ENCODE measurements around the gene MEGF11. TPM values are rescaled to one million over a fixed set of nuclear protein-coding genes. Genes with fewer than 3 reads are reported as not detected.

Gene MEGF11
- total RNA-seq, 2 experiments from 2014 or later = 0.05 TPM; not detected in 1

DNA sequence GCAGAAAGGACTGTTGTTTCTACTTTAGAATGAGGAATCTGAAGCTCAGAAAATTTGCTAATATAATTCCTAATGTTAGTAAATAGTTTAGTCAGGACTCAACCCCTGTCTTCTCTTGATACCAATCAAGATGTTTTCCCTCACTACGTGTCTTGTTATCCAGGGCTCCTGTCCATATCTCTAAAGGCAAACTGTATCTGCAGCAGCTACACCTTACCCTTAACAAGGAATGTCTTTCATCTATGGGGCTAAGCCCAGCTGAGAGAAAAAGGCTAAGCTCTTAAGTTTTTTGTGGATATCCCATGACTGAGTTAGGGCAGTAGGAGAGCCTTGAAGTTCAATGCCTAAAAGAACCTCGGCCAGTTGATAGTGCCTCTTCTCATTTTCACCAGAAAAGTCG lies 351.7 kb downstream of the MEGF11 start:
- intact Hi-C loops (cut with micrococcal nuclease) = no loop called here
- CTCF ChIA-PET = interaction anchor here (0.6 to 1.0 kb wide), 2 partner anchors 45 to 295 kb away, joined by 3 to 4 read pairs; no protein-coding TSS in a partner anchor
- Mint-ChIP-seq H3K4me1 (ENCODE audit: low read depth) (peaks cover 14% of the 10 kb centered on the region), H3K9me3 (no peaks in the 10 kb centered on the region), H3K27me3 (ENCODE audit: low read depth) (no peaks in the 10 kb centered on the region), H3K27ac (no peak overlapping the region), H3K36me3 (ENCODE audit: low read depth) (peaks cover 6% of the 10 kb centered on the region), H3K4me3 (no peak overlapping the region)
- DNase-seq = no peak

DNA sequence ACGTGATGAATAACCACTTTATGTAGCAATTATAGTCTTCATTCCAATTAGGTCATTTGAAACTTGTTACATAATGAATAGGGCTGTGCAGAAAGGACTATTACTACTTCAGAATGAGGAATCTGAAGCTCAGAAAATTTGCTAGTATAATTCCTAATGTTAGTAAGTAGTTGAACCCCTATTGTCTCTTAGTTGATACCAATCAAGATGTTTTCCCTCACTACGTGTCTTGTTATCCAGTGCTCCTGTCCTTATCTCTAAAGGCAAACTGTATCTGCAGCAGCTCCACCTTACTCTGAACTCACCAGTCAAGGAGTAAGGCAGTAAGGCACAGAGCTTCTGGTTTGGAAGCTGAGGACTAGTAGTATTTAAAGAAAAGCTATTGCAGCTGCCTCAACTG lies 352.2 kb downstream of the MEGF11 start:
- Mint-ChIP-seq H3K27me3 (ENCODE audit: low read depth) (no peaks in the 10 kb centered on the region), H3K4me1 (ENCODE audit: low read depth) (peaks cover 14% of the 10 kb centered on the region), H3K27ac (no peak overlapping the region), H3K4me3 (no peak overlapping the region), H3K36me3 (ENCODE audit: low read depth) (peaks cover 6% of the 10 kb centered on the region), H3K9me3 (no peaks in the 10 kb centered on the region)
- CTCF ChIA-PET = interaction anchor here (1.0 kb wide), 1 partner anchor 44 kb away, joined by 4 read pairs; no protein-coding TSS in a partner anchor
- intact Hi-C loops (cut with micrococcal nuclease) = no loop called here
- DNase-seq = no peak

DNA sequence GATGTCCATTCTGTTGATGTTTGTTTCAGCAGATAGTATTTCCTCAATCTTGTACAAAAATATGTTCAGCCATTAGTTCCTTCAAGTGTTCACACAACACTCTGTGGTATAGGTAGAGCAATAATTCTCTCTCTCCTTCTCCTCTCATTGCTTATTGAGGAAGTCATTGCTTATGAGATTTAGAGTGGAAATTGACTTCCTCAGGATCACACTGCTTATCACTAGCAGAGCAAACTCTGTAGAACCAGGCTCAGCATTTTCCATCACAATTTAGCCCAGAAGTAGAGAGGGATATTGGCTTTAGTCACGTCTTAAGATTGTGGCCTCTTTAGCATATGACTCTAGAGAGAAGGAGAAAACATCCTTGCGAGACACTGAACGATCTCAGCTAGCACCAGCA lies 353.1 kb downstream of the MEGF11 start:
- no peak for DNase-seq
- CTCF ChIA-PET = no interaction called here
- no peaks in the 10 kb centered on the region for H3K27me3 Mint-ChIP-seq (ENCODE audit: low read depth)
- H3K4me3 Mint-ChIP-seq = no peak overlapping the region
- H3K9me3 Mint-ChIP-seq = no peaks in the 10 kb centered on the region
- intact Hi-C loops (cut with micrococcal nuclease) = no loop called here
- no peak overlapping the region for H3K27ac Mint-ChIP-seq
- peaks cover 16% of the 10 kb centered on the region for H3K4me1 Mint-ChIP-seq (ENCODE audit: low read depth)
- peaks cover 4% of the 10 kb centered on the region for H3K36me3 Mint-ChIP-seq (ENCODE audit: low read depth)

DNA sequence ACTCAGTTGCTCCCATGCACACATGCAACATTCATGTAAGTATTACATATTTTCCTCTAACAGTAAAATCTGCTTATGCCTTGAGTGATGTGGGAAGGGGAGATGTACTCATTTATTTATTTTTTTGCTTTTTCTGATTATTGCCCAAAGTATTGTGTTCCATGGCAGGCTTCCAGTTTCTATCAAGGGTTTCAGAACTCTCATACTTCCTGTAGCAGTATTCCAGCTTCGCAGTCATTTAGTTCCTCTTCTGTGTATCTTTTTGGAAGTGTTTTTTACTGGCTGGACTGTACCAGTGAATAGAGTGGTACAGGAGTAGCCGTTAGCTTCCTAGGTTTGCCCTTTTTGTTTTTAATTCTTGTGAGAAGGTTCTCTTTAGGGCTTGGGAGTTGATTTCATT lies 357.3 kb downstream of the MEGF11 start:
- no peak for DNase-seq
- Mint-ChIP-seq H3K4me1 (ENCODE audit: low read depth) (peaks cover 16% of the 10 kb centered on the region), H3K27ac (no peak overlapping the region), H3K9me3 (no peaks in the 10 kb centered on the region), H3K4me3 (no peak overlapping the region), H3K36me3 (ENCODE audit: low read depth) (peaks cover 2% of the 10 kb centered on the region), H3K27me3 (ENCODE audit: low read depth) (no peaks in the 10 kb centered on the region)
- CTCF ChIA-PET = interaction anchor here (1.0 kb wide), 2 partner anchors 17 to 27 kb away, joined by 3 read pairs; partner anchors contain the start of gene RAB11A
- intact Hi-C loops (cut with micrococcal nuclease) = no loop called here

DNA sequence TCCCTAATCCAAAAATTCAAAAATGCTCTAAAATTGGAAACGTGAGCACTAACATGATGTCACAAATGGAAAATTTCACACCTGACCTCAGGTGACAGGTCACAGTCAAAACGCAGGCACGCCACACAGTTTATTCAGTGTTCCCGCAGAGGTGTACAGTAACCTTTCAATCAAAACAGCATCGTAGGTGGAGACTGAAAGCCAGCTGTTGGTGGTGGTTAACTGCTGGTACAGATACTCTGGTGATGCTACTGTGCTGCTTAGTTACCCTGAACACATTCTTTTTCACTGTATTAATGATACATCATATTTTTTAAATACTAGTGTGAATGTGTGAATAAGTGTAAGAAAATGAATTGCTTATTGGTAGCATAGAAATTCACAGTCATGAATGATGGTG lies 360.5 kb downstream of the MEGF11 start:
- Mint-ChIP-seq H3K27me3 (ENCODE audit: low read depth) (no peaks in the 10 kb centered on the region), H3K4me3 (no peak overlapping the region), H3K27ac (no peak overlapping the region), H3K9me3 (no peaks in the 10 kb centered on the region), H3K36me3 (ENCODE audit: low read depth) (peaks cover 10% of the 10 kb centered on the region), H3K4me1 (ENCODE audit: low read depth) (peaks cover 43% of the 10 kb centered on the region)
- CTCF ChIA-PET = interaction anchor here (1.5 kb wide), 1 partner anchor 24 kb away, joined by 3 read pairs; no protein-coding TSS in a partner anchor
- peak; percentile 38 for DNase-seq
- intact Hi-C loops (cut with micrococcal nuclease) = no loop called here

DNA sequence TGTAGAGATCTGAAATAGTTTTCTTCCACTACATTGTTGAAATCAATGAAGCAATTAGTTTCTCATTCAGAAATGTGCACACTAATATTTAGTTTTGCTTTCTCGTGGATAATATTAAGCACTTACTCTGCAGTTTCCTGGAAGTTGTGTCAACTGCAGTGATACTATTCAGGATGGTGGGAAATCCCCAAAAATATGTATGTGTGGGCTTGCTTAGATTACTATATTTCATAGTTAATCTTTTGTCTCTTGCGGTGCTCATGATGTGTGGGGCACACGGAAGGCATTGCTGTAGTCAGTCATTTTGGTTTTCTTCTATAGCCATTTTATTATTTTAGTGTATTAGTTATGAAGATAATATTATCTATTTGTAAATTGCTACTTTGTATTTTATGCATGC lies 364.6 kb downstream of the MEGF11 start:
- Mint-ChIP-seq H3K27ac (peak overlapping the region; percentile 81), H3K36me3 (ENCODE audit: low read depth) (peaks cover 28% of the 10 kb centered on the region), H3K9me3 (no peaks in the 10 kb centered on the region), H3K4me3 (no peak overlapping the region), H3K27me3 (ENCODE audit: low read depth) (no peaks in the 10 kb centered on the region), H3K4me1 (ENCODE audit: low read depth) (peaks cover 73% of the 10 kb centered on the region)
- peak; percentile 45 for DNase-seq
- intact Hi-C loops (cut with micrococcal nuclease) = loop anchor here (10.0 kb wide), 1 partner anchor 496 kb away; the partner anchor contains the start of gene MAP2K1
- CTCF ChIA-PET = no interaction called here

DNA sequence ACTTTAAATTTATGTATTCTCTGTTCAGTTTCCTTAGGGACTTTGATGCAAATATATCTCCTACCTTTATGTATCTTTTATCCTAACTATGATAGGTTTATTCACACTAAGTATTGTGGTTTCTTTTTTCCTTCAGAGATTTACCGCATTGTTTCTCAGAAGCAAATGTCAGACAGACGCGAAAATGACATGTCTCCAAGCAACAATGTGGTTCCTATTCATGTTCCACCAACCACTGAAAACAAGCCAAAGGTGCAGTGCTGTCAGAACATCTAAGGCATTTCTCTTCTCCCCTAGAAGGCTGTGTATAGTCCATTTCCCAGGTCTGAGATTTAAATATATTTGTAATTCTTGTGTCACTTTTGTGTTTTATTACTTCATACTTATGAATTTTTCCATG lies 366.0 kb downstream of the MEGF11 start:
- CTCF ChIA-PET = interaction anchor here (0.6 to 1.3 kb wide), 3 partner anchors 10 to 30 kb away, joined by 3 to 5 read pairs (median 3); partner anchors contain the start of gene RAB11A
- Mint-ChIP-seq H3K4me1 (ENCODE audit: low read depth) (peaks cover 81% of the 10 kb centered on the region), H3K27me3 (ENCODE audit: low read depth) (no peaks in the 10 kb centered on the region), H3K27ac (peak overlapping the region; percentile 81), H3K4me3 (peak overlapping the region; percentile 32), H3K36me3 (ENCODE audit: low read depth) (peaks cover 36% of the 10 kb centered on the region), H3K9me3 (no peaks in the 10 kb centered on the region)
- intact Hi-C loops (cut with micrococcal nuclease) = loop anchor here (1.0 to 10.0 kb wide), 6 partner anchors 16 to 497 kb away; partner anchors contain the start of genes DENND4A and MAP2K1
- peak; percentile 79 for DNase-seq

DNA sequence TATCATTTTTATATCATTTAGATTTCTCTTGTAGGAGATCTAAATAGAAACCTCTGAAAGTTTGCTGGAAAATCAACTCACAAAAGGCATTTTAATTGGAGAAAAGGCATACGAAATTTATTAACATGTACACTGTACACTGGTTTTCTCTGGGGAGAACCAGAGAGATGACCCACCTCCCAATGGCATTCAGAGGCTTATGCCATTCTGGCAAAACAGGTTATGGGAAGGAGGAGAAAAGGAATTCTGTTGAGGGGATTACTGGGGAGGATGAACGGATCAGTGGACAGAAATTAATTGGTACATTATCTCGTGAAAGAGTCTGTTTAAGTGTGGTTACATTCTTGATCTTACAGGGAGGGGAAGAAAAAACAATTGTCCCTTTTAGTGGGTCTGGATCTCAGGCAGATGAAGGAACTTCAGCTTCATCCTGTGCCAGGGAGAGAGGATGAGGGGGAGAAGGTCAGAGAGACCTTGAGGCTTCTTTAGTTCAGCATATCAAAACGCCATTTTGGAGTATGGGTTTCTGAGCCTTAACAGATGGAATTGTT lies 367.8 kb downstream of the MEGF11 start:
- Mint-ChIP-seq H3K4me1 (ENCODE audit: low read depth) (peaks cover 88% of the 10 kb centered on the region), H3K27me3 (ENCODE audit: low read depth) (no peaks in the 10 kb centered on the region), H3K27ac (no peak overlapping the region), H3K36me3 (ENCODE audit: low read depth) (peaks cover 41% of the 10 kb centered on the region), H3K4me3 (no peak overlapping the region), H3K9me3 (no peaks in the 10 kb centered on the region)
- intact Hi-C loops (cut with micrococcal nuclease) = loop anchor here (10.0 kb wide), 1 partner anchor 499 kb away; the partner anchor contains the start of gene MAP2K1
- CTCF ChIA-PET = interaction anchor here (1.2 kb wide), 1 partner anchor 17 kb away, joined by 3 read pairs; the partner anchor contains the start of gene RAB11A
- no peak for DNase-seq

DNA sequence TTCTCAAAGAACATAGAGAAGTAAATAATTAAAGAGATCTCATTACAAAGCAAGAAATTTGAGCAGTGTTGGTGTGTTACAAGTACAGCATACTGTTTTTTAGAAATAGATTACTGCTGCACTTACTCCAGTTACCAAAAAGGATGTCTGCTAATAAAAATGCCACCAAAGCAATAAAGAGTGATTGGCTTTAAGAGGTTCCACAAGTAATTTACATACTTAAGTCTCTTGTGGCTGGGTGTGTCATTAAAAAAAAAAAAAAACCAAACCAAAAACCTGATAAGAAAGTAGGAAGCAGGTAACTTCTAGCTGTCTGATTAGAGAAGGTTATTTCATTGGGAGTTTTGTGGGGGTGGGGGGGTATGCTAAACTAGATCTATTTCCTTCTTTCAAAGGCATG lies 369.0 kb downstream of the MEGF11 start:
- CTCF ChIA-PET = interaction anchor here (0.6 kb wide), 1 partner anchor 75 kb away, joined by 3 read pairs; no protein-coding TSS in a partner anchor
- Mint-ChIP-seq H3K4me3 (no peak overlapping the region), H3K9me3 (no peaks in the 10 kb centered on the region), H3K4me1 (ENCODE audit: low read depth) (peaks cover 78% of the 10 kb centered on the region), H3K27me3 (ENCODE audit: low read depth) (no peaks in the 10 kb centered on the region), H3K27ac (no peak overlapping the region), H3K36me3 (ENCODE audit: low read depth) (peaks cover 40% of the 10 kb centered on the region)
- no peak for DNase-seq
- intact Hi-C loops (cut with micrococcal nuclease) = loop anchor here (10.0 kb wide), 1 partner anchor 500 kb away; the partner anchor contains the start of gene MAP2K1

DNA sequence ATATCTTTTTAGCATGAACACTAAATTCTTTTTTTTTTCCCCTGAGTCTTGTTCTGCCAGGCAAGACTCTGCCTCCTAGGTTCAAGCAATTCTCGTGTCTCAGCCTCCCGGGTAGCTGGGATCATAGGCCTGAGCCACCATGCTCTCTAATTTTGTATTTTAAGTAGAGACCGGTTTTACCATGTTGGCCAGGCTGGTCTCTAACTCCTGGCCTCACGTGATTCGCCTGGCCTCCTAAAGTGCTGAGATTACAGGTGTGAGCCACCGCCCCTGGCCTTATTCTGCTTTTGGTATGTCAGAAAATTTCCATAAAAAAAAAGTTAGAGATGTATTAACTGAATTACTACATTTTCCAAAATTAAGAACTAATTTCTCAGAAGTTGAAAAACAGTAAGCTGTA lies 370.0 kb downstream of the MEGF11 start:
- Mint-ChIP-seq H3K27me3 (ENCODE audit: low read depth) (no peaks in the 10 kb centered on the region), H3K9me3 (no peaks in the 10 kb centered on the region), H3K27ac (no peak overlapping the region), H3K36me3 (ENCODE audit: low read depth) (peaks cover 42% of the 10 kb centered on the region), H3K4me1 (ENCODE audit: low read depth) (peaks cover 69% of the 10 kb centered on the region), H3K4me3 (no peak overlapping the region)
- intact Hi-C loops (cut with micrococcal nuclease) = loop anchor here (10.0 kb wide), 1 partner anchor 501 kb away; the partner anchor contains the start of gene MAP2K1
- CTCF ChIA-PET = no interaction called here
- DNase-seq = no peak

DNA sequence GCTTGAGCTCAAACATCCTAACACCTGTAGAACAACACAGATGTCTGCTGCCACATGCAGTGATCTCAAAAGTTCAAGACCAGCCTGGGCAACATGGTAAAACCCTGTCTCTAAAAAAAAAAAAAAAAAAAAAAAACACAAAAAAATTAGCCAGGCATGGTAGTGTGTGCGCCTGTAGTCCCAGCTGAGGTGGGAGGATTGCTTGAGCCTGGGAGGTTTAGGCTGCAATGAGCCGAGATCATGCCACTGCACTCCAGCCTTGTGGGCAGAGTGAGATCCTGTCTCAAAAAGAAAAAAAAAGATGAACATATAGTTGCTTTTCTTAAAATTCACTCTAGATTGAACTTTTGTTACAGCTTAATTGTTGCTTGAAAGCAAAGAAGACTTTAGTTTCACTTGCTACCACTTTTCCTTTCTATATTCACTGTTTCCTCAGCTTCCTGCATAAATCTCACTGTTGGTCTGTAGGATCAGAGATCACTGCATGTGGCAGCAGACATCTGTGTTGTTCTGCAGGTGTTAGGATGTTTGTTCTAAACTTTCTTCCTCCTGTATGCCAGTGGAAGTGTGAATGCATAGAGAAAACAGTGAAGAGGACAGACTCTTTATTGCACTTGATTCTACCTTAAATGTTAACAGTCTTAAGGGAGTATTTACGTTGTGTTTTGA lies 371.6 kb downstream of the MEGF11 start:
- H3K4me1 Mint-ChIP-seq (ENCODE audit: low read depth) = peaks cover 61% of the 10 kb centered on the region
- DNase-seq = no peak
- H3K36me3 Mint-ChIP-seq (ENCODE audit: low read depth) = peaks cover 38% of the 10 kb centered on the region
- H3K9me3 Mint-ChIP-seq = no peaks in the 10 kb centered on the region
- H3K27ac Mint-ChIP-seq = peak overlapping the region; percentile 66
- H3K4me3 Mint-ChIP-seq = no peak overlapping the region
- intact Hi-C loops (cut with micrococcal nuclease) = loop anchor here (10.0 kb wide), 1 partner anchor 503 kb away; the partner anchor contains the start of gene MAP2K1
- CTCF ChIA-PET = interaction anchor here (0.7 to 2.0 kb wide), 5 partner anchors 12 to 336 kb away, joined by 3 to 12 read pairs (median 5); partner anchors contain the start of gene RAB11A
- no peaks in the 10 kb centered on the region for H3K27me3 Mint-ChIP-seq (ENCODE audit: low read depth)

DNA sequence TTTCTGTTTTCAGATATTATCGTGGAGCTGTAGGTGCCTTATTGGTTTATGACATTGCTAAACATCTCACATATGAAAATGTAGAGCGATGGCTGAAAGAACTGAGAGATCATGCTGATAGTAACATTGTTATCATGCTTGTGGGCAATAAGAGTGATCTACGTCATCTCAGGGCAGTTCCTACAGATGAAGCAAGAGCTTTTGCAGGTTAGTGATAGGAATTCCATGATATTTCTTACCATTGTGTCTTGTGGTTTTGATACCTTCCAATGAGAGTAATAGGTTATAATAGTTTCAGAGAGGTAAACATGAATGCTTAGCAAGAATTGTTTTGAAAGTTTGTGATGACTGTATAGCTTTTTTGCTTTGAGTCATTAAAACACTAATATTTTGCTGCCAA lies 375.8 kb downstream of the MEGF11 start:
- H3K27ac Mint-ChIP-seq = no peak overlapping the region
- no peaks in the 10 kb centered on the region for H3K9me3 Mint-ChIP-seq
- no peaks in the 10 kb centered on the region for H3K27me3 Mint-ChIP-seq (ENCODE audit: low read depth)
- DNase-seq = no peak
- H3K4me1 Mint-ChIP-seq (ENCODE audit: low read depth) = peaks cover 43% of the 10 kb centered on the region
- intact Hi-C loops (cut with micrococcal nuclease) = no loop called here
- peaks cover 21% of the 10 kb centered on the region for H3K36me3 Mint-ChIP-seq (ENCODE audit: low read depth)
- CTCF ChIA-PET = interaction anchor here (0.6 kb wide), 2 partner anchors 23 to 237 kb away, joined by 3 read pairs; no protein-coding TSS in a partner anchor
- H3K4me3 Mint-ChIP-seq = no peak overlapping the region
